Lung microvascular endothelial cell (primary cell): ENCODE data around the gene C17orf50. TPM values are rescaled to one million over a fixed set of nuclear protein-coding genes. Genes with fewer than 3 reads are reported as not detected.

ENCODE experiments used
- DNase-seq, 2 donors: peaks; one replicate each; pipeline versions ENCODE4 v3.0.0 to v3.0.0-alpha.2; 2010; ENCODE audit warnings: low read depth in 2 of 2
- total RNA-seq: library from RNA; depleted of rRNA; stranded (reverse); fragments of >200 nt; gene quantifications from 2 replicates; pipeline ENCODE4 v1.2.1, GENCODE V29; 2014

Gene C17orf50
- total RNA-seq, 1 donor from 2014 or later: not detected

DNA sequence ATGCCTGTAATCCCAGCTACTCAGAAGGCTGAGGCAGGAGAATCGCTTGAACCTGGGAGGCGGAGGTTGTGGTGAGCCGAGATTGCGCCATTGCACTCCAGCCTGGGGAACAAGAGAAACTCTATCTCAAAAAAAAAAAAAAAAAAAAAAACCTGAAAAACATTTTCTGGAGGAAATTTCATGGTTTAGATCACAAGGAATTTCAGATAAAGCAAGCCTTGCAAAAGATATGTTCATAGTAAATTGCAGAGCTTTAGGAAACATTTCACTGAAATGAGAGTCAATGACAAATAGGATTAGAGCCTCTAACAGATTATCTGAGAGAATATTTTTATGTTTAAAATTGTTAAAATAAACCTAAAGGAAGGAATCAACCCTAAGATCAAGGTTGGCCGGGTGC lies 51.8 kb downstream of the C17orf50 start:
- DNase-seq: no peak

Other genes starting within 250 kb of the C17orf50 start
- gene SLFN12L, start 223.2 kb upstream of the C17orf50 start, total RNA-seq: 0.20 TPM in 1 of 2 replicates, not detected in the other
- gene SLFN14, start 200.1 kb upstream of the C17orf50 start, total RNA-seq: not detected in 2 replicates
- gene PEX12, start 182.3 kb upstream of the C17orf50 start, total RNA-seq: 1.7 and 3.6 TPM in 2 replicates
- gene AP2B1, start 173.6 kb upstream of the C17orf50 start, total RNA-seq: 77.8 and 85.9 TPM in 2 replicates
- under 0.01 TPM in 2 replicates for gene RASL10B, start 29.2 kb upstream of the C17orf50 start, total RNA-seq
- gene GAS2L2, start 7.6 kb upstream of the C17orf50 start, total RNA-seq: under 0.01 TPM in 1 of 2 replicates, not detected in the other
- gene MMP28, start 34.8 kb downstream of the C17orf50 start, total RNA-seq: 0.40 and 0.87 TPM in 2 replicates
- gene TAF15, start 48.6 kb downstream of the C17orf50 start, total RNA-seq: 54.5 and 65.7 TPM in 2 replicates
- gene HEATR9, start 108.0 kb downstream of the C17orf50 start, total RNA-seq: not detected in 2 replicates
- gene CCL5, start 119.5 kb downstream of the C17orf50 start, total RNA-seq: 0.20 and 0.65 TPM in 2 replicates
- gene RDM1, start 169.9 kb downstream of the C17orf50 start, total RNA-seq: not detected in 2 replicates
- not detected in 2 replicates for gene LYZL6, start 182.8 kb downstream of the C17orf50 start, total RNA-seq
- under 0.01 TPM in 1 of 2 replicates, not detected in the other for gene CCL16, start 220.6 kb downstream of the C17orf50 start, total RNA-seq
- gene CCL14, start 225.8 kb downstream of the C17orf50 start, total RNA-seq: 3.9 and 4.6 TPM in 2 replicates
- gene CCL15, start 240.7 kb downstream of the C17orf50 start, total RNA-seq: not detected in 2 replicates